ENCODE measurements around the gene ZNF618.

The ZNF618 gene

DNA sequence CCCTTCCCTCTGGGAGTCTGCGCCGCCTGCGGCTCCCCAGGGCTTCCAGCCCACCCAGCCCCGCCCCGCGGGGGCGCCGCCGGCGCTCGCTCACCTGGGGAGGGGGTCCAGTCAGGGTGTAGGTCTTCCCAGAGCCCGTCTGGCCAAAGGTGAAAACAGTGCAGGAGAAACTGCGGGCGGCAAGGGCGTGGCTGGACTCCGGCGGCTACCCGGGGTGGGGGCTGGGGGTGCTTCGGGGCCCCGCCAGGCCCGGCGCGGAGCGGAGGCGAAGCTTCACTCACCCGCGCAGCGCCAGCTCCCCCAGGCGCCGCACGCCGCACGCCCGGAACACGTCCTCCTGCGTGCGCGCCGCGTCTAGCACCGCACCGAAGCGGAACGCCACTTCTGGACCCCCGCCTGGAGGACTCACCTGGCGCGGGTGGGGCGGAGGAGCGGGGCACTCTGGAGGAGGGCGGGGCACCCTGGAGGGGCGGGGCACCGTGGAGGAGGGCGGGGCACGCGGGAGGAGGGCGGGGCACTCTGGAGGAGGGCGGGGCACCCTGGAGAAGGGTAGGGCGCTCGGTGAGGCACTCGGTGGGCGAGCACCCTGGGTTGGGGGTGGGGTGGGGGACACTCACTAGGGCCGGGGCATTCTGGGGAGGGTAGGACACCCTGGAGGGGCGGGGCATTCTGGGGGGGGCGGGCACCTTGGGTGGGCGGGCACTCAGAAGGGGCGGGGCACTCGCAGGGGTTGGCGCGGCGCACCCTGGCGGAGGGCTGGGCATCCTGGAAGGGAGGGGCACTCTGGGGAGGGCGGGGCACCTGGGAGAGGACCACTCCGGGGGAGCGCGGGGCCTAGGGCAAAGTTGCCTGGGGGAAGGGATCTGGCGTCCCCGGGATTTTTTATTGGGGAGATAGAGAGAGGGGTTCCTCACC lies 222.2 kb downstream of the ZNF618 start:
- no peak for DNase-seq (ENCODE audit: low read depth in 2 of 2)

- DNase-seq (ENCODE audit: low read depth in 2 of 2): no peak
These were observed 223.0 kb downstream of the ZNF618 start, which contains the start of gene KIF12 for GRCh38 chr9:114098936-114099668. Gene KIF12 (minus strand): TSS chr9:114099292. CDS start chr9:114099276, 16 bp downstream.

DNA sequence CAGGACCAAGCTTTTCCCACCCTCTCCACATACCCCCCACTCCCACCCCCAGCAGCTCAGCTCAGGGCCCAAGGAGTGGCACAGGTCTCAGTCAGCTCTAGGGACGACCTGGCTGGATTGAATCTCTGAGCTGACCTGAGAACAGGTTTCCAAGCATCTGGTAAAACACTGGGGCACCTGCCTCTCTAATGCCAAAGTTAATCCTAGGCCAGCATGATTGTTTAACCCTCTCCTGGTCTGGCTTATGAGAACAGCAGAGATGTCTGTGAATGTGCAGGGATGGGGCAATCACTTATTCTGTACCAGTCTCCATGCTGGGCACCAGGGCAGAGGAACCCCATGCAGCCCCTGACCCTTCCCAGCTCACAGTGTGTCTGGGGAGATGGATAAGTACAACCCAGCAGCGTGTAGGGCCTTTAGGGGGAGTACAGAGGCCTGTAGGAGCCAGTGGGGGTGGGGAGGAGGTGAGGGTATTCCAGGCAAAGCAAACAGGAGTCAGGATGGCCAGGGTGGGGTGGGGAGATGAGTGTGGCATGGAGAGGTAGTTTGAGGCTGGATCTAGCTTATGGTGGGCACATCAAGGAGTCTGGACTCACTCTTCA lies 223.7 kb downstream of the ZNF618 start:
- no peak for DNase-seq (ENCODE audit: low read depth in 2 of 2)

DNA sequence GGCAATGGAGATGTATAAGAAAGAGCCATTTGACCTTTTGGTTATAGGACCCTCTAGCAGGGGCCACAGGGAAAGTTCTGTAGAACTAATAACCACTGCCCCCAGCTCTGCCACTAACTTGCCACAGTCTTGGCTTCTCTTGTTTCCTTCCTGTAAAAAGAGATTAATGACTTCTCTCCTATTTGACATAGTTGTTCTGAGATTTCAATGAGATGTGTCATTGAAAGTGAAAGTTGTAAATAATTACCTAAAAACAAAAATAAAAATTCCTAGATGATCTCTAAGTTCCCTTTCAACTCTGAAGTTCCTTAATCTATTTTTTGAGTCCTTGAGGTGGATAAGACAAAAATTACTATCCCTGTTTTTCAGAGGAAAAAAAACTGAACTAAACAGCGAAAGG lies 224.4 kb downstream of the ZNF618 start:
- no peak for DNase-seq (ENCODE audit: low read depth in 2 of 2)

GRCh38 chr9:114102484-114102883 lies 226.4 kb downstream of the ZNF618 start:
- DNase-seq (ENCODE audit: low read depth in 2 of 2): no peak

- no peak for DNase-seq (ENCODE audit: low read depth in 2 of 2)
These were observed 229.1 kb downstream of the ZNF618 start for GRCh38 chr9:114105236-114105635.
